ENCODE results near the gene HIF1AN. TPM values are rescaled to one million over a fixed set of nuclear protein-coding genes. Genes with fewer than 3 reads are reported as not detected.

The HIF1AN gene
- total RNA-seq, 1 experiment from 2014 or later, result 49.9 TPM

GRCh38 chr10:100535715-100536353 lies at the start of gene HIF1AN (continued):
- no peak for TF ChIP-seq E2F5 (CRISPR knock-in tag; IDR thresholded peaks at IDR 0.05)
- no peak for TF ChIP-seq NFYB (CRISPR knock-in tag; conservative IDR thresholded peaks at IDR 0.05; ENCODE audit: low read depth)
- TF ChIP-seq MLX (CRISPR knock-in tag; IDR thresholded peaks at IDR 0.05), result no peak
- no peak for TF ChIP-seq ZNF317 (CRISPR knock-in tag; IDR thresholded peaks at IDR 0.05; ENCODE audit: borderline replicate concordance, low read depth)
- TF ChIP-seq HMGA2 (CRISPR knock-in tag; IDR thresholded peaks at IDR 0.05), result no peak
- TF ChIP-seq NR3C1 (CRISPR knock-in tag; conservative IDR thresholded peaks at IDR 0.05; ENCODE audit: low read depth), result no peak
- TF ChIP-seq IRF1 (CRISPR knock-in tag; IDR thresholded peaks at IDR 0.05), result no peak
- TF ChIP-seq FOXP1 (CRISPR knock-in tag; IDR thresholded peaks at IDR 0.05; ENCODE audit: borderline replicate concordance), result peak; percentile 36; the same call in 1 of the 2 replicates
- 0 out of 2 replicates have a peak, but pooled peaks have one; percentile 55 for TF ChIP-seq ETV6 (CRISPR knock-in tag; IDR thresholded peaks at IDR 0.05)
- peak; percentile 46; the same call in 1 of the 2 replicates for TF ChIP-seq FOXP4 (CRISPR knock-in tag; IDR thresholded peaks at IDR 0.05)
- peak; percentile 89 for TF ChIP-seq SP1 (CRISPR knock-in tag; conservative IDR thresholded peaks at IDR 0.05)
- TF ChIP-seq, protein P1, sequence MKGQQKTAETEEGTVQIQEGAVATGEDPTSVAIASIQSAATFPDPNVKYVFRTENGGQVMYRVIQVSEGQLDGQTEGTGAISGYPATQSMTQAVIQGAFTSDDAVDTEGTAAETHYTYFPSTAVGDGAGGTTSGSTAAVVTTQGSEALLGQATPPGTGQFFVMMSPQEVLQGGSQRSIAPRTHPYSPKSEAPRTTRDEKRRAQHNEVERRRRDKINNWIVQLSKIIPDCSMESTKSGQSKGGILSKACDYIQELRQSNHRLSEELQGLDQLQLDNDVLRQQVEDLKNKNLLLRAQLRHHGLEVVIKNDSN (CRISPR knock-in tag; IDR thresholded peaks at IDR 0.05), result no peak
- no peak for TF ChIP-seq FOXJ3 (CRISPR knock-in tag; IDR thresholded peaks at IDR 0.05; ENCODE audit: borderline replicate concordance)
- TF ChIP-seq, protein P2, sequence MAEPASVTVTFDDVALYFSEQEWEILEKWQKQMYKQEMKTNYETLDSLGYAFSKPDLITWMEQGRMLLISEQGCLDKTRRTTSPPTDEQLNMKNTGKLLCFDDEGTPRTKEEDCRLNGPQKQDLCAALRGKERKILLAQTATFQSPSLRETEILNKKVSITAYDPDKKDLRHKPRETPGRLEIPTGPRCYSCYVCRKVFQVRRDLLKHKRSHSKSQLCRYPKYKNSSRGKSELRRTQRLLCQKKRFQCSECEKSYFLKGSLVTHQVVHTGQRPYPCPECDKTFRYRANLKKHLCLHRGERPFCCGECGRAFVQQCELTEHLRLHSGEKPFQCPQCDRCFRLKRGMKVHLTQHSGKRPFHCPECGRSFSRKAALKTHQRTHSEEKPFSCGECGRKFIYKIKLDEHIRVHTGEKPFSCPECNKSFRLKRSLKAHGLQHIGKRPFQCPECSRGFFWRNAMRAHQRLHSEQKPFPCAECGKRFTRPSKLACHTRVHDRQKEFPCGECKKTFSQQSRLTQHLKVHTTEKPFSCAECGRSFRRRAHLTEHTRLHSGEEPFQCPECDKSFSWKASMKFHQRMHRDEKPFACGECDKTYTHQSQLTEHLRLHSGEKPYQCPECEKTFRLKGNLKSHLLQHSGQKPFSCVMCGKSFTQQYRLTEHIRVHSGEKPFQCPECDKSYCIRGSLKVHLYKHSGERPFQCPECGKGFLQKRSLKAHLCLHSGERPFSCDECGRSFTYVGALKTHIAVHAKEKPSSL (CRISPR knock-in tag; conservative IDR thresholded peaks at IDR 0.05), result no peak
- TF ChIP-seq ZNF121 (CRISPR knock-in tag; IDR thresholded peaks at IDR 0.05), result no peak
- no peak for TF ChIP-seq NR2C2 (CRISPR knock-in tag; IDR thresholded peaks at IDR 0.05)
- TF ChIP-seq RORB (CRISPR knock-in tag; IDR thresholded peaks at IDR 0.05), result no peak
- no peak for TF ChIP-seq USF2 (CRISPR knock-in tag; IDR thresholded peaks at IDR 0.05)
- TF ChIP-seq ZNF671 (CRISPR knock-in tag; IDR thresholded peaks at IDR 0.05), result no peak
- TF ChIP-seq CTCF (IDR thresholded peaks at IDR 0.05), result peak; percentile 69
- no peak for TF ChIP-seq ZNF423 (CRISPR knock-in tag; IDR thresholded peaks at IDR 0.05)
- TF ChIP-seq ZBTB21 (CRISPR knock-in tag; IDR thresholded peaks at IDR 0.05; ENCODE audit: borderline replicate concordance), result no peak
- no peak for TF ChIP-seq SOX15 (CRISPR knock-in tag; IDR thresholded peaks at IDR 0.05)
- TF ChIP-seq ZNF219 (CRISPR knock-in tag; IDR thresholded peaks at IDR 0.05; ENCODE audit: borderline replicate concordance), result no peak
- no peak for TF ChIP-seq ATF2 (CRISPR knock-in tag; IDR thresholded peaks at IDR 0.05; ENCODE audit: borderline replicate concordance, low read depth)
- TF ChIP-seq, protein P3, sequence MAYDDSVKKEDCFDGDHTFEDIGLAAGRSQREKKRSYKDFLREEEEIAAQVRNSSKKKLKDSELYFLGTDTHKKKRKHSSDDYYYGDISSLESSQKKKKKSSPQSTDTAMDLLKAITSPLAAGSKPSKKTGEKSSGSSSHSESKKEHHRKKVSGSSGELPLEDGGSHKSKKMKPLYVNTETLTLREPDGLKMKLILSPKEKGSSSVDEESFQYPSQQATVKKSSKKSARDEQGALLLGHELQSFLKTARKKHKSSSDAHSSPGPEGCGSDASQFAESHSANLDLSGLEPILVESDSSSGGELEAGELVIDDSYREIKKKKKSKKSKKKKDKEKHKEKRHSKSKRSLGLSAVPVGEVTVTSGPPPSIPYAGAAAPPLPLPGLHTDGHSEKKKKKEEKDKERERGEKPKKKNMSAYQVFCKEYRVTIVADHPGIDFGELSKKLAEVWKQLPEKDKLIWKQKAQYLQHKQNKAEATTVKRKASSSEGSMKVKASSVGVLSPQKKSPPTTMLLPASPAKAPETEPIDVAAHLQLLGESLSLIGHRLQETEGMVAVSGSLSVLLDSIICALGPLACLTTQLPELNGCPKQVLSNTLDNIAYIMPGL (CRISPR knock-in tag; IDR thresholded peaks at IDR 0.05), result no peak
